Adipocyte (in vitro differentiated cells): ENCODE data around the gene TGFB1I1.
"Not testable (repeated sequence)": the region's sequence is repeated elsewhere in the genome, so short reads cannot be mapped to it uniquely, and the experiment has no call there.

ENCODE experiments used
- DNase-seq: peaks from one replicate; pipeline ENCODE4 v3.0.0-alpha.2; 2015; ENCODE audit warnings: low read depth
- H3K27me3 ChIP-seq: replicated peaks from 2 replicates; pipeline ENCODE4 v1.7.0; 2013; ENCODE audit warnings: mild to moderate bottlenecking, low read length, moderate library complexity; ENCODE audit not compliant: control insufficient read depth, insufficient read depth
- H3K36me3 ChIP-seq: 2 replicates; pipeline ENCODE4 v1.7.0; 2013; ENCODE audit warnings: low read length, mild to moderate bottlenecking, moderate library complexity; ENCODE audit not compliant: control insufficient read depth, insufficient read depth, severe bottlenecking
- H3K4me1 ChIP-seq: 2 replicates; pipeline ENCODE4 v1.7.0; 2013; ENCODE audit warnings: mild to moderate bottlenecking, low read length, moderate library complexity; ENCODE audit not compliant: control insufficient read depth, insufficient read depth
- H3K4me3 ChIP-seq: 2 replicates; pipeline ENCODE4 v1.7.0; 2013; ENCODE audit warnings: mild to moderate bottlenecking, low read length, moderate library complexity
- H3K9ac ChIP-seq: 2 replicates; pipeline ENCODE4 v1.7.0; 2013; ENCODE audit warnings: mild to moderate bottlenecking, low read length, moderate library complexity
- H3K9me3 ChIP-seq: 2 replicates; pipeline ENCODE4 v1.7.0; 2013; ENCODE audit warnings: mild to moderate bottlenecking, low read length, moderate library complexity; ENCODE audit not compliant: control insufficient read depth

Gene TGFB1I1

DNA sequence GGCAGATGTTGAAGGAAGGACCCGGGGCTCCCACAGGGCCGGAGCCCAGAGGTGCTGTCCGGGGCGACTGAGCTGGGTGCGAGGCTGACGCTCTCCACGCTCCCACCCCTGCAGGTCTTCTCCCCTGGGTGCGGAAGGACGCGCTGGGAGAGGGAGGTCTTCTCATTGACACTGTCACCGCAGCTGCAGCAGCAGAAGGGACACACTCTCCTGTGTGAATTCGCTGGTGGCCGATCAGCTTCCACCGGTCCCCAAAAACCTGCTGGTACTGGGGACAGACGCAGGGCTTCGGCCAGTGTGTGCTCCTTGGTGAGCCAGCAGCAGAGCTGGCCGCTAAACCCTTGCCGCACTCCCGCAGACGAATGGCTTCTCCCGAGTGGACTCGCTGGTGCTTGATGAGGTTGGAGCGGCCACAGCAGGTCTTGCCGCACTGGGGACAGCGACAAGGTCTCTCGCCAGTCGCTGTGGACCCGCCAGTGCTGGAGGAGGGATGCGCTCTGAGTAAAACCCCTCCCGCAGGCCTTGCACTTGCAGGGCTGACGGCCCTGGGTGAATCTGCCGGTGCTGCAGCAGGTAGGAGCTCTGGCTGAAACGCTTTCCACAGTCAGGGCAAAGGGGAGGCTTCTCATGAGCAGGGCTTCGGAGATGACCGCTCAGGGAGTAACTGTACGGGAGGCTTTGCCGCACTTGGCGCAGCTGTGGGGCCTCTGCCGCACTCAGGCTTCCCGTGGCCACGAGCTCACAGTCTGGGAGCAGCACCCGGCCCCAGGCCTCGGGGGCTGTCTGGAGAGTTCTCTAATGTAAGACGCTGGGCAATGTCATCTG is 35.5 kb upstream of the TGFB1I1 start:
- H3K27me3 ChIP-seq = no peaks in the 10 kb centered on the region
- H3K9ac ChIP-seq = no peak overlapping the region
- peaks cover 11% of the 10 kb centered on the region for H3K4me1 ChIP-seq
- H3K4me3 ChIP-seq = no peak overlapping the region
- DNase-seq = no peak
- H3K36me3 ChIP-seq = no peaks in the 10 kb centered on the region
- H3K9me3 ChIP-seq = no peaks in the 10 kb centered on the region

DNA sequence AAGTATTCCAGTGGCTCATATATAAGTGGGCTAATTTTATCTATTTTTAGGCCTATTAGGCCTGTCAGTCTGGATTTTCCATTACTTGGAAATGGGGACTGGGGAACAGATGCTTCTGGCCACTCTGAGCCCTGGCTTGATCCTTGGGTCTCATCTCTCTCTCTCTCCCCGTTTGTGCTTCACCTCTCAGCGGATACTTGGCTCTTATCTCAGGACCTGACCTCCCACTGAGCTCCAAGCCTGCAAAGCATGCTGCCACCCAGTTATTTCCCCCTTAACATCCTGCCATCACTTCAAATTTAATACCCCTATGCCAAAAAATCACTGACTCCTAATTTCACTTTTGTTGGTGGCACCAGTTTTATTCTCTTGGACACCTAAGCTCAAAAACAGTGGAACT is 33.5 kb upstream of the TGFB1I1 start:
- H3K4me1 ChIP-seq = peaks cover 16% of the 10 kb centered on the region
- H3K4me3 ChIP-seq = no peak overlapping the region
- H3K36me3 ChIP-seq = no peaks in the 10 kb centered on the region
- no peak for DNase-seq
- H3K27me3 ChIP-seq = no peaks in the 10 kb centered on the region
- no peak overlapping the region for H3K9ac ChIP-seq
- H3K9me3 ChIP-seq = no peaks in the 10 kb centered on the region

DNA sequence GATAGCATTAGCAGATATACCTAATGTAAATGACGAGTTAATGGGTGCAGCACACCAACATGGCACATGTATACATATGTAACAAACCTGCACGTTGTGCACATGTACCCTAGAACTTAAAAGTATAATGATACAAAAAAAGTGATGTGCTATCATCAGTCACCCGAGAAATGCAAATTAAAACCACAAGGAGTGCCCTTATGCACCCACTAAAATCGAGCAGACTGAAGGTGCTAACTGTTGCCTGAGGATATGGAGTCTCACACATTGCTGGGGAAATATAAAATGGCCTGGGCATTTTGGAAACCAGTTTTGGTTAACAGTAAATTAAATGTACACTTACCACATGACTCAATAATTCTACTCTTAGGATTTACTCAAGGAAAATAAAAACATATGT is 32.9 kb upstream of the TGFB1I1 start:
- not testable (repeated sequence) for DNase-seq, H3K27me3 ChIP-seq, H3K9me3 ChIP-seq, H3K4me3 ChIP-seq, H3K9ac ChIP-seq, H3K36me3 ChIP-seq
- H3K4me1 ChIP-seq = peaks cover 16% of the 10 kb centered on the region

DNA sequence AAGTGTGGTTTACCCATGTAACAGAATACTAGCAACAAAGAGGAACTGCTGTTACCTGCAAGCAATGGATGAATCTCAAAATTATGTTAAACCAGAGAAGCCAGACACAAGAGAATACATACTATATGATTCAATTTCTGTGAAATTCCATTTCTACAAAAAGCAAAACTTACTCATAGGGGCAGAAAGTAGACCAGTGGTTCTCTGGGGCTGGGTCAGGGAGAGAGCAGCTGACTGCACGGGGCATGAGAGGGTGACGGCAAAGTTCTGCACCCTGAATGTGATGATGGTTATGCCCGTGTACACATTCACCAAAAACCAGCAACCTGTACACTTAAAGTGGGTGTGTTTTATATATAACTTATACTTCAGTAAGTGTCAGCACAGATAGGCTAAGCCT is 32.4 kb upstream of the TGFB1I1 start:
- Histone ChIP-seq H3K36me3 (no peaks in the 10 kb centered on the region), H3K27me3 (no peaks in the 10 kb centered on the region), H3K4me1 (peaks cover 16% of the 10 kb centered on the region), H3K9me3 (no peaks in the 10 kb centered on the region), H3K9ac (no peak overlapping the region), H3K4me3 (no peak overlapping the region)
- no peak for DNase-seq

DNA sequence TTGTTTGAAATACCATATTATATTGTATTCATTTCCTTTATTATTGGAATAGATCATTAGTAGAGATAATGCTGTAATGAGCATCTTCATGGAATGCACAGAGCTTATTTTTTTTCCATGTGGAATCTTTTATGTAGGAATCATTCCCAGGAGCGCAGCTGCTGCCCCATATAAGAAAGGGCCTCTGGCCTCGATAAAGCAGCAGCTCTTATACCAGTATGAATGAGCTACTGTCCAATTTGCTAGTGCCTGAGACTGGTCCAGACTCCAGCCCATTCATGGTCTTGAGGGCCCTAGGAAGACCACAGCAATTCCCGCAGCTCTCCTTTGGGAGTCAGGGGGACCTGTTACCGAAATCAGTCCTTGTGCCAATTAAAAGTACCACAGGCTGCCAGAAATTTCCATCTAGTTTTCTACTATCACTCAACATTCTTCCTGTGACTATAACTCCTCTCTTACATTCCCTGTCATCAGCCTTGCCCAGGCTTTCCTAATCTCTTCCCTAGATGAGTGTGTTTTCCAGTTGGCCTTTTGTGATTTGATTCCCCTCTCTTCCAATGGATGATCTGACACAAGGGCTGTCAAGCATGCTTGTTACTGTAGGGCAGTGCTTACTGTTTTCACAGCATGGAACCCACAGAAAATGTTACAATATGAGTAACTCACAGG is 31.3 kb upstream of the TGFB1I1 start:
- DNase-seq = peak; percentile 10
- Histone ChIP-seq H3K4me3 (no peak overlapping the region), H3K9ac (no peak overlapping the region), H3K4me1 (peaks cover 16% of the 10 kb centered on the region), H3K9me3 (no peaks in the 10 kb centered on the region), H3K36me3 (no peaks in the 10 kb centered on the region), H3K27me3 (no peaks in the 10 kb centered on the region)

DNA sequence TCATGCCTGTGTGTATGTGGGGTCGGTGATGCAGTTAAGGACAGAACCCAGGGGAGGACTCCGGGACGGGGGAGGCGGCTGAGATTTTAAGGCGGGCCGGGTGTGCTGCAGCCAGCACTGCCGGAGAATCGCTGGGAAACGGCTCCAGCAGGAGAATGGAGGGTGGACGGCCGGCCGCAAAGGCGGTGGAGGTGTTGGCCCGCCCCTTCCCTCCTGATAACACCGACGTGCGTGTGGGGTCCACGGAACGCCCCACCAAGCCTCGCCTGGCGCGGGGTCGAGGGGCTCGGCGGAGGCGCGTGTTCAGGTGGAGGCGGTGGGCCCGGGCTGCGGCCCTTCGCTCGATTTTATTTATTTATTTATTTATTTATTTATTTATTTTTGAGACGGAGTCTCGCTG is 30.0 kb upstream of the TGFB1I1 start:
- Histone ChIP-seq H3K36me3 (no peaks in the 10 kb centered on the region), H3K4me1 (peaks cover 16% of the 10 kb centered on the region), H3K27me3 (no peaks in the 10 kb centered on the region), H3K9me3 (no peaks in the 10 kb centered on the region), H3K4me3 (peak overlapping the region; percentile 93), H3K9ac (peak overlapping the region; percentile 94)
- DNase-seq = no peak

DNA sequence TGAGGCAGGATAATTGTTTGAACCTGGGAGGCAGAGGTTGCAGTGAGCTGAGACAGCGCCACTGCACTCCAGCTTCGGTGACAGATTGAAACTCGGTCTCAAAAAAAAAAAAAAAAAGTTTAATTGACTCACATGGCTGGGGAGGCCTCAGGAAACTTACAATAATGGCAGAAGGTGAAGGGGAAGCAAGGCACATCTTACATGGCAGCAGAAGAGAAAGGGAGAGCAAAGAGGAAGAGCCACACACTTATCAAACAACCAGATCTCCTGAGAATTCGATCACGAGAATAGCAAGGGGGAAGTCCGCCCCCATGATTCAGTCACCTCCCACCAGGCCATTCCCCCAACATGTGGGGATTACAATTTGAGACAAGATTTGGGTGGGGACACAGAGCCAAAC is 26.0 kb upstream of the TGFB1I1 start:
- H3K4me3 ChIP-seq, H3K9ac ChIP-seq, H3K9me3 ChIP-seq, H3K27me3 ChIP-seq, DNase-seq, H3K36me3 ChIP-seq: not testable (repeated sequence)
- peaks cover 11% of the 10 kb centered on the region for H3K4me1 ChIP-seq

DNA sequence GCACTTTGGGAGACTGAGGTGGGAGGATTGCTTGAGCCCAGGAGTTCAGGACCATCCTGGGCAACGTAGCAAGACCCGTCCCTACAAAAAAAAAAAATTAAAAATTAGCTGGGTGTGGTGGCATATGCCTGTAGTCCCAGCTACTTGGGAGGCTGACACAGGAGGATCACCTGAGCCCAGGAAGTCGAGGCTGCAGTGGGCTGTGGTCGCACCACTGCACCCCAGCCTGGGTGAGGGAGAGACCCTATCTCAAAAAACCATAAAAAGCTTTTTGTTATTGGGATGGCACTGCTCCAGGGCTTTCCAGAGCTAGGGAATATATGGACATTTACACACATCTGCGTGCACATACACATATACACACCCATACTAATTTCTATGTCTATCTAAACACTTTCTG is 20.8 kb upstream of the TGFB1I1 start:
- Histone ChIP-seq H3K9ac (peak overlapping the region; percentile 62), H3K27me3 (no peaks in the 10 kb centered on the region), H3K4me3 (no peak overlapping the region), H3K4me1 (peaks cover 45% of the 10 kb centered on the region), H3K9me3 (no peaks in the 10 kb centered on the region), H3K36me3 (no peaks in the 10 kb centered on the region)
- no peak for DNase-seq

DNA sequence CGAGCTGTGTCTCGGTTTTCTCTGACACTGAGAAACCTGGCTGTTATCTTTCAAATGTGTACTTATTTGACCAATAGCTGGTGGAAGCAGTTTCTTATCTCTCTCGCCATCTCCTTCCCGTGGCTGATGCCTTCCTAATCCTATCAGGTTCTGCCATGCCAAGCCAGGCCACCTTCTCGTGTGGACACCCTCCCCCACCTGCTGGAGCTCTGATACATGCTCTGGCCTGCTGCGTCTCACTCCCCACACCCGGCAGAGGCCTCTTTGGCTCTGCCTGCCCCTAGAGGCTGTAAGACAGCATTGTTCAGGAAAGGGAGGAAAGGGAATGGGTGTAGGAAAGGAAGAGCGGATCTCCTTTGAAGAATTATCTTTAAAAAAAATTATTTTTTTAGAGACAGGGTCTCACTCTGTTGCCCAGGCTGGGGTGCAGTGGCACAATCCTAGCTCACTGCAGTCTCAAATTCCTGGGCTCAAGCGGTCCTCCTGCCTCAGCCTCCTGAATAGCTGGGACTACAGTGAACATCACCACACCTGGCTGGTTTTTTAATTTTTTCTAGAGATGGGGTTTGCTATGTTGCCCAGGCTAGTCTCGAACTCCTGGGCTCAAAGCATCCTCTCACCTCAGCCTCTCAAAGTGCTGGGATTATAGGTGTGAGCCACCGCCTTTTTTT is 20.1 kb upstream of the TGFB1I1 start:
- H3K36me3 ChIP-seq = no peaks in the 10 kb centered on the region
- H3K27me3 ChIP-seq = no peaks in the 10 kb centered on the region
- H3K4me1 ChIP-seq = peaks cover 49% of the 10 kb centered on the region
- peak overlapping the region; percentile 77 for H3K9ac ChIP-seq
- peak overlapping the region; percentile 33 for H3K4me3 ChIP-seq
- no peaks in the 10 kb centered on the region for H3K9me3 ChIP-seq
- peak; percentile 79 for DNase-seq

DNA sequence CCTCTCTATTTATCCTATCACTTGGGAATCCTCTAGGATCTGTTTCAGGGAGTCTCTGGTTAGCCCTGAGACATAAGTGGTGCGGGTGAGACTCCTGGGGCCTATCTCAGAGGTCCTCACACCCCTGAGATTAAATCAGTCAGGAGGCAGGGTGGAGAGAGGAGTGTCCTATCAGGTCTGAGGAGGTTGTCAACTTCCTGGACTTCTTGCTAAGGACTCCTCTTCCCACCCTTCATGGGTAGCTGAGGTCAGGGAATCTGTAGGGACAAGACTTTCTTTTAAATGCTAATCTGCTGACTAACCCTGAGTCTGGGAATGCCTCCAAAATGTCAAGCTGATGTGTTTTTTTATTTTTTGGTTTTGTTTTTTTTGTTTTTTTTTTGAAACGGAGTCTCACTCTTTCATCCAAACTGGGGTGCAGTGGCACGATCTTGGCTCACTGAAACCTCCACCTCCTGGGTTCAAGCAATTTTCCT is 19.3 kb upstream of the TGFB1I1 start:
- DNase-seq = peak; percentile 90
- H3K9me3 ChIP-seq = no peaks in the 10 kb centered on the region
- no peaks in the 10 kb centered on the region for H3K36me3 ChIP-seq
- peaks cover 58% of the 10 kb centered on the region for H3K4me1 ChIP-seq
- peak overlapping the region; percentile 63 for H3K4me3 ChIP-seq
- no peaks in the 10 kb centered on the region for H3K27me3 ChIP-seq
- H3K9ac ChIP-seq = peak overlapping the region; percentile 77
